Thoracic aorta (tissue), 2 donors: ENCODE results near the gene BNIP1. TPM values are rescaled to one million over a fixed set of nuclear protein-coding genes. Genes with fewer than 3 reads are reported as not detected.

Experiments used
- ATAC-seq: fragments of 150-250 bp; one replicate; pipeline ENCODE4 v1.8.0; 2017; ENCODE audit warnings: low read depth; ENCODE audit not compliant: insufficient number of reproducible peaks, low FRiP score
- DNase-seq: peaks from one replicate; pipeline ENCODE4 v3.0.0-alpha.2; 2020; ENCODE audit warnings: low spot score
- H3K27ac ChIP-seq, 2 donors: fragments of 200-600 bp; sonication (generic); 1 replicate in 1 of 2; 2 replicates in 1 of 2; pipeline ENCODE4 v1.5.1; 2016; ENCODE audit warnings: mild to moderate bottlenecking in 2 of 2, moderate library complexity in 2 of 2
- H3K27me3 ChIP-seq: fragments of 200-600 bp; sonication (generic); replicated peaks from 2 replicates; pipeline ENCODE4 v1.6.0; 2016; ENCODE audit warnings: mild to moderate bottlenecking; ENCODE audit not compliant: insufficient read depth
- H3K36me3 ChIP-seq: fragments of 200-600 bp; sonication (generic); one replicate; pipeline ENCODE4 v1.5.1; 2016
- H3K4me1 ChIP-seq, 2 donors: fragments of 200-600 bp; sonication (generic); 1 replicate in 1 of 2; 2 replicates in 1 of 2; pipeline versions ENCODE4 v1.5.1 to v1.6.0; 2016; ENCODE audit warnings: low read depth in 2 of 2, mild to moderate bottlenecking in 1 of 2; ENCODE audit not compliant: control insufficient read depth in 1 of 2
- H3K4me3 ChIP-seq: fragments of 200-600 bp; sonication (generic); 2 replicates; pipeline ENCODE4 v1.5.1; 2016; ENCODE audit warnings: mild to moderate bottlenecking
- H3K9me3 ChIP-seq: fragments of 200-600 bp; sonication (generic); 2 replicates; pipeline ENCODE4 v1.5.1; 2016
- total RNA-seq, 2 donors: library from RNA; depleted of rRNA; stranded (reverse); fragments of >200 nt; gene quantifications; one replicate each; pipeline versions ENCODE4 v1.1.0 to v1.2.3, GENCODE V29; 2016
- TF ChIP-seq, protein P1 (sequence below): fragments of 200-600 bp; sonication (generic); IDR thresholded peaks from one replicate; pipeline ENCODE4 v1.5.1; 2019; ENCODE audit warnings: antibody characterized with exemption

BNIP1 gene
- total RNA-seq, 2 donors from 2014 or later = 4.9 to 7.8 TPM

DNA sequence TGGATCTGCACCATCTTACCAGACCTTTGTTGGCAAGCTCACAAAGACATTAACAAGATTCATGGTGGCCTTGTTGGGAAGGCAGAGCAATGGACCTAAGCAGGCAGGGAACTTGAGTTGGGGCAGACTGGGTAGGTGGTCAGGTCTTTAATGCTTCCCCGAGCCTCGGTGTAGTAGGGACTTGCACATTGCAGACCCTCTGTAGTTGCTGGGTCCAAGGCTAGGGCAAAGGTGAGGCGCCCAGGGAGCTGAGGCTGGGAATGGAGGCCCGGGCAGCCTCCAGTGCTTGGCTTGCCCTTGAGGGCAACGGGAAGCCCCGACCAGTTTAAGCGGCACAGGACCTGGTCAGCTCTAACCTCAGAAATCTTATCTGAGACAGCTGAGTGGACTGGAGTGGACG, 66.5 kb downstream of the BNIP1 start:
- TF ChIP-seq, protein P1, sequence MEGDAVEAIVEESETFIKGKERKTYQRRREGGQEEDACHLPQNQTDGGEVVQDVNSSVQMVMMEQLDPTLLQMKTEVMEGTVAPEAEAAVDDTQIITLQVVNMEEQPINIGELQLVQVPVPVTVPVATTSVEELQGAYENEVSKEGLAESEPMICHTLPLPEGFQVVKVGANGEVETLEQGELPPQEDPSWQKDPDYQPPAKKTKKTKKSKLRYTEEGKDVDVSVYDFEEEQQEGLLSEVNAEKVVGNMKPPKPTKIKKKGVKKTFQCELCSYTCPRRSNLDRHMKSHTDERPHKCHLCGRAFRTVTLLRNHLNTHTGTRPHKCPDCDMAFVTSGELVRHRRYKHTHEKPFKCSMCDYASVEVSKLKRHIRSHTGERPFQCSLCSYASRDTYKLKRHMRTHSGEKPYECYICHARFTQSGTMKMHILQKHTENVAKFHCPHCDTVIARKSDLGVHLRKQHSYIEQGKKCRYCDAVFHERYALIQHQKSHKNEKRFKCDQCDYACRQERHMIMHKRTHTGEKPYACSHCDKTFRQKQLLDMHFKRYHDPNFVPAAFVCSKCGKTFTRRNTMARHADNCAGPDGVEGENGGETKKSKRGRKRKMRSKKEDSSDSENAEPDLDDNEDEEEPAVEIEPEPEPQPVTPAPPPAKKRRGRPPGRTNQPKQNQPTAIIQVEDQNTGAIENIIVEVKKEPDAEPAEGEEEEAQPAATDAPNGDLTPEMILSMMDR = no peak
- DNase-seq = no peak
- Histone ChIP-seq H3K4me3 (no peak overlapping the region), H3K36me3 (no peaks in the 10 kb centered on the region), H3K27ac (no peak overlapping the region), H3K4me1 (no peaks in the 10 kb centered on the region), H3K9me3 (no peaks in the 10 kb centered on the region), H3K27me3 (no peaks in the 10 kb centered on the region)
- ATAC-seq = no peak

DNA sequence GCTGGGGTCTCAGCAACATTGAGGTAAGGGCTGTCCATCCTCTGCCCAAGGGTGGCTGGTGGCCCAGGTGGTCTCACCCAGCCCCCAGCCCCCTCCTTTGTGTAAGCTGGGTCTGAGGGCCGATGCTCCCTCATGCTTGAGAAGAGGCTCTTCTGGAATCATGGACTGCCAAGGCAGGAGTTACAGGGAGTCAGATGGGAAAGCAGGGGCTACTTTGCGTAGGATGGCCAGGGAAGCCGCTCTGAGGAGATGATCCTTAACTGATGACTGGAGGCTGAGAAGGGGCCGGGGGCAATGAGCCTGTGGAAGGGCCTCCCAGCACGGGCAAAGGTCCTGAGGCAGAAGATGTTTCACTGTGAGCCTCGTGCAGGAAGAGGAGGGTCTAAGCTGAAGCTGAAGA, 67.0 kb downstream of the BNIP1 start:
- no peak for DNase-seq

DNA sequence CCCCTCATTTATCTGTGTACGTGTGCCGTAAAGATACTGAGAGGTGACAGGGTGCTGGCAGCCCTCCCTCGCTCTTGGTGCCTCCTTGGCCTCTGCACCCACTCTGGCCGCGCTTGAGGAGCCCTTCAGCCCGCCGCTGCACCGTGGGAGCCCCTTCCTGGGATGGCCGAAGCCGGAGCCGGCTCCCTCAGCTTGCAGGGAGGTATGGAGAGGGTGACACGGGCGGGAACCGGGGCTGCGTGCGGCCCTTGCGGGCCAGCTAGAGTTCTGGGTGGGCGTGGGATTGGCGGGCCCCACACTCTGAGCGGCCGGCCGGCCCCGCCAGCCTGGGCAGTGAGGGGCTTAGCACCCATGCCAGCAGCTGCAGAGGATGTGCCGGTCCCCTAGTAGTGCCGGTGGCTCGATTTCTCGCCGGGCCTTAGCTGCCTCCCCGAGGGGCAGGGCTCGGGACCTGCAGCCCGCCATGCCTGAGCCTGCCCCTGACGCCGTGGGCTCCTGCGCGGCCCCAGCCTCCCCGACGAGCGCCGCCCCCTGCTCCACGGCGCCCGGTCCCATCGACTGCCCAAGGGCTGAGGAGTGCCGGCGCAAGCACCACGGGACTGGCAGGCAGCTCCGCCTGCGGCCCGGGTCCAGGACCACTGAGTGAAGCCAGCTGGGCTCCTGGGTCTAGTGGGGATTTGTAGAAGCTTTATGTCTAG, 69.1 kb downstream of the BNIP1 start:
- TF ChIP-seq, protein P1 = no peak
- Histone ChIP-seq H3K27me3 (no peaks in the 10 kb centered on the region), H3K36me3 (no peaks in the 10 kb centered on the region), H3K27ac (no peak overlapping the region), H3K9me3 (no peaks in the 10 kb centered on the region), H3K4me3 (no peak overlapping the region), H3K4me1 (no peaks in the 10 kb centered on the region)
- ATAC-seq (no peak), DNase-seq (no peak)

More for the DNA sequence above, 67.0 kb downstream of the BNIP1 start:
- H3K36me3 ChIP-seq = no peaks in the 10 kb centered on the region
- TF ChIP-seq, protein P1 = no peak
- no peaks in the 10 kb centered on the region for H3K4me1 ChIP-seq
- no peak overlapping the region for H3K4me3 ChIP-seq
- ATAC-seq = no peak
- H3K27me3 ChIP-seq = no peaks in the 10 kb centered on the region
- H3K9me3 ChIP-seq = no peaks in the 10 kb centered on the region
- H3K27ac ChIP-seq = no peak overlapping the region

Other genes with a start within 250 kb of the BNIP1 start
- 1 to 10 TPM; 7.2 to 9.9 TPM for gene RPL26L1, start 185.1 kb upstream of the BNIP1 start, total RNA-seq
- gene ATP6V0E1, start 160.8 kb upstream of the BNIP1 start, total RNA-seq = 100 to 1,000 TPM; 117 to 123 TPM
- gene CREBRF, start 88.2 kb upstream of the BNIP1 start, total RNA-seq = 10 to 100 TPM; 39.3 to 43.5 TPM
- not detected for gene NKX2-5, start 90.7 kb downstream of the BNIP1 start, total RNA-seq
- gene STC2, start 183.9 kb downstream of the BNIP1 start, total RNA-seq = 1 to 10 TPM; 2.0 to 8.8 TPM